GM23338 (cell line): ENCODE data around the gene AFF3. TPM values are rescaled to one million over a fixed set of nuclear protein-coding genes. Genes with fewer than 3 reads are reported as not detected.

Source experiments
- ATAC-seq: fragments of 200-7000 bp; cut with Tn5 transposase; 3 replicates; pipeline ENCODE4 v1.9.1; 2020
- DNase-seq: peaks from one replicate; pipeline ENCODE4 v3.0.0-alpha.2; 2015; ENCODE audit warnings: low spot score
- H2AFZ ChIP-seq: fragments of 200-600 bp; sonication (generic); 2 replicates; pipeline ENCODE4 v1.8.0; 2016; ENCODE audit warnings: antibody characterized with exemption, mild to moderate bottlenecking, moderate library complexity
- H3F3A ChIP-seq: fragments of 200-600 bp; sonication (generic); replicated peaks from 2 replicates; pipeline ENCODE4 v1.8.0; 2017; ENCODE audit warnings: antibody characterized with exemption, mixed run types, low read depth
- H3K27ac ChIP-seq: fragments of 200-600 bp; sonication (generic); 2 replicates; pipeline ENCODE4 v1.6.1; 2016; ENCODE audit warnings: low read depth
- H3K27me3 ChIP-seq: fragments of 200-600 bp; sonication (generic); 2 replicates; pipeline ENCODE4 v1.8.0; 2016; ENCODE audit warnings: mild to moderate bottlenecking, mixed run types, moderate library complexity; ENCODE audit not compliant: insufficient read depth
- H3K36me3 ChIP-seq: fragments of 200-600 bp; sonication (generic); 2 replicates; pipeline ENCODE4 v1.8.0; 2016; ENCODE audit warnings: mild to moderate bottlenecking; ENCODE audit not compliant: insufficient read depth
- H3K4me1 ChIP-seq: fragments of 200-600 bp; sonication (generic); 2 replicates; pipeline ENCODE4 v1.8.0; 2016; ENCODE audit warnings: mild to moderate bottlenecking, moderate library complexity; ENCODE audit not compliant: insufficient read depth
- H3K4me2 ChIP-seq: fragments of 200-600 bp; sonication (generic); 2 replicates; pipeline ENCODE4 v1.7.1; 2017; ENCODE audit warnings: mixed run types
- H3K4me3 ChIP-seq: fragments of 200-600 bp; sonication (generic); 2 replicates; pipeline ENCODE4 v1.6.1; 2016; ENCODE audit warnings: mixed run types
- H3K79me2 ChIP-seq: fragments of 200-600 bp; sonication (generic); replicated peaks from 2 replicates; pipeline ENCODE4 v1.8.0; 2017; ENCODE audit warnings: mild to moderate bottlenecking; ENCODE audit not compliant: insufficient read depth
- H3K9me2 ChIP-seq: fragments of 200-600 bp; sonication (generic); 2 replicates; pipeline ENCODE4 v1.8.0; 2017; ENCODE audit not compliant: insufficient read depth
- H4K20me1 ChIP-seq: fragments of 200-600 bp; sonication (generic); replicated peaks from 2 replicates; pipeline ENCODE4 v1.8.0; 2017; ENCODE audit warnings: mild to moderate bottlenecking; ENCODE audit not compliant: insufficient read depth
- H3K27ac Mint-ChIP-seq: 2 replicates; pipeline ENCODE4 v1.8.0; 2020; ENCODE audit warnings: inconsistent platforms, mild to moderate bottlenecking, moderate library complexity, mixed read lengths
- H3K27me3 Mint-ChIP-seq: 3 replicates; pipeline ENCODE4 v1.8.0; 2022; ENCODE audit warnings: low read depth, mild to moderate bottlenecking, moderate library complexity, mixed read lengths, inconsistent platforms; ENCODE audit not compliant: insufficient read depth, poor library complexity
- H3K36me3 Mint-ChIP-seq: 3 replicates; pipeline ENCODE4 v1.8.0; 2021; ENCODE audit warnings: low read depth, mild to moderate bottlenecking, inconsistent platforms, moderate library complexity, mixed read lengths
- H3K4me1 Mint-ChIP-seq: 3 replicates; pipeline ENCODE4 v1.8.0; 2020; ENCODE audit warnings: mild to moderate bottlenecking, inconsistent platforms, mixed read lengths
- H3K4me3 Mint-ChIP-seq: 3 replicates; pipeline ENCODE4 v1.8.0; 2021; ENCODE audit warnings: moderate library complexity, mild to moderate bottlenecking, inconsistent platforms, mixed read lengths
- H3K9me3 Mint-ChIP-seq: 3 replicates; pipeline ENCODE4 v1.8.0; 2020; ENCODE audit warnings: moderate library complexity, mild to moderate bottlenecking, inconsistent platforms, mixed read lengths
- CREB1 ChIP-seq: fragments of 250-450 bp; sonication (Bioruptor Pico); IDR thresholded peaks from 2 replicates; pipeline ENCODE4 v1.5.0; 2020; ENCODE audit warnings: low read depth, mild to moderate bottlenecking, moderate library complexity
- CTCF ChIP-seq, 2 experiments: fragments of 200-600 bp in 1 of 2; sonication (generic) in 1 of 2; conservative IDR thresholded peaks; 2 replicates each; pipeline versions ENCODE4 v1.5.1 to v1.6.1; 2016 to 2017; ENCODE audit warnings: antibody characterized with exemption in 2 of 2, low read depth in 2 of 2, mild to moderate bottlenecking in 2 of 2, moderate library complexity in 1 of 2
- ETS1 ChIP-seq: IDR thresholded peaks from 2 replicates; pipeline ENCODE4 v1.6.1; 2016; ENCODE audit warnings: antibody characterized with exemption
- EZH2 ChIP-seq: fragments of 200-600 bp; sonication (generic); IDR thresholded peaks from one replicate; pipeline ENCODE4 v1.8.0; 2017; ENCODE audit warnings: antibody characterized with exemption, mild to moderate bottlenecking, low read depth; ENCODE audit not compliant: unreplicated experiment
- EZH2phosphoT487 ChIP-seq: fragments of 200-600 bp; sonication (generic); IDR thresholded peaks from one replicate; pipeline ENCODE4 v1.8.1; 2018; ENCODE audit warnings: antibody characterized with exemption; ENCODE audit not compliant: unreplicated experiment
- JUNB ChIP-seq: IDR thresholded peaks from one replicate; pipeline ENCODE4 v1.6.1; 2016; ENCODE audit warnings: antibody characterized with exemption; ENCODE audit not compliant: unreplicated experiment
- NANOG ChIP-seq: IDR thresholded peaks from 2 replicates; pipeline ENCODE4 v1.6.1; 2016; ENCODE audit warnings: antibody characterized with exemption, borderline replicate concordance
- STAT1 ChIP-seq: IDR thresholded peaks from one replicate; pipeline ENCODE4 v1.6.1; 2016; ENCODE audit warnings: antibody characterized with exemption; ENCODE audit not compliant: unreplicated experiment
- ZNF114 ChIP-seq: fragments of 250-450 bp; sonication (Bioruptor Pico); IDR thresholded peaks from 2 replicates; pipeline ENCODE4 v1.5.0; 2020; ENCODE audit warnings: mild to moderate bottlenecking, moderate library complexity
- ZNF331 ChIP-seq: fragments of 250-450 bp; sonication (Bioruptor Pico); IDR thresholded peaks from 2 replicates; pipeline ENCODE4 v1.5.0; 2020; ENCODE audit warnings: low read depth, mild to moderate bottlenecking, moderate library complexity
- polyA plus RNA-seq: library from polyadenylated mRNA; unstranded; fragments of >200 nt; fragmentation: Nextera tagmentation; extraction: Ambion mirVana; gene quantifications from 2 replicates; pipeline ENCODE4 v1.2.1, GENCODE V29; 2016
- total RNA-seq: library from RNA; depleted of rRNA; stranded (reverse); fragments of >200 nt; shearing (Covaris generic); gene quantifications from 2 replicates; pipeline ENCODE4 v1.2.3, GENCODE V29; 2014
- TF ChIP-seq, protein P1 (sequence below): fragments of 250-450 bp; sonication (Bioruptor Pico); IDR thresholded peaks from 2 replicates; pipeline ENCODE4 v1.5.0; 2020; ENCODE audit warnings: mild to moderate bottlenecking, moderate library complexity

Gene AFF3
- total and polyA plus RNA-seq, 2 experiments from 2014 or later = 0.73 to 1.4 TPM

GRCh38 chr2:99753505-99753904 lies 388.9 kb downstream of the AFF3 start:
- Histone ChIP-seq H3K4me3 (no peak overlapping the region), H3F3A (no peaks in the 10 kb centered on the region), H4K20me1 (no peaks in the 10 kb centered on the region), H3K4me2 (no peak overlapping the region), H3K36me3 (no peaks in the 10 kb centered on the region), H2AFZ (no peak overlapping the region), H3K9me2 (peaks cover 9% of the 10 kb centered on the region; the same call in 1 of the 2 replicates), H3K4me1 (peaks cover 6% of the 10 kb centered on the region), H3K27me3 (no peaks in the 10 kb centered on the region), H3K27ac (no peak overlapping the region), H3K79me2 (no peaks in the 10 kb centered on the region)
- H3K9me3 Mint-ChIP-seq = no peaks in the 10 kb centered on the region
- H3K4me1 Mint-ChIP-seq = peaks cover 5% of the 10 kb centered on the region
- H3K4me3 Mint-ChIP-seq = no peak overlapping the region
- H3K27ac Mint-ChIP-seq = no peak overlapping the region
- DNase-seq (no peak), ATAC-seq (no peak)
- H3K36me3 Mint-ChIP-seq = no peaks in the 10 kb centered on the region
- no peaks in the 10 kb centered on the region for H3K27me3 Mint-ChIP-seq
- TF ChIP-seq ETS1 (no peak), JUNB (no peak), ZNF114 (CRISPR knock-in tag) (no peak), CREB1 (CRISPR knock-in tag) (no peak), STAT1 (no peak), CTCF (conservative IDR thresholded peaks at IDR 0.05; ENCODE audit: low read depth in 2 of 2) (no peak), EZH2phosphoT487 (no peak), NANOG (no peak), EZH2 (no peak), ZNF331 (CRISPR knock-in tag) (no peak)
- TF ChIP-seq, protein P1, sequence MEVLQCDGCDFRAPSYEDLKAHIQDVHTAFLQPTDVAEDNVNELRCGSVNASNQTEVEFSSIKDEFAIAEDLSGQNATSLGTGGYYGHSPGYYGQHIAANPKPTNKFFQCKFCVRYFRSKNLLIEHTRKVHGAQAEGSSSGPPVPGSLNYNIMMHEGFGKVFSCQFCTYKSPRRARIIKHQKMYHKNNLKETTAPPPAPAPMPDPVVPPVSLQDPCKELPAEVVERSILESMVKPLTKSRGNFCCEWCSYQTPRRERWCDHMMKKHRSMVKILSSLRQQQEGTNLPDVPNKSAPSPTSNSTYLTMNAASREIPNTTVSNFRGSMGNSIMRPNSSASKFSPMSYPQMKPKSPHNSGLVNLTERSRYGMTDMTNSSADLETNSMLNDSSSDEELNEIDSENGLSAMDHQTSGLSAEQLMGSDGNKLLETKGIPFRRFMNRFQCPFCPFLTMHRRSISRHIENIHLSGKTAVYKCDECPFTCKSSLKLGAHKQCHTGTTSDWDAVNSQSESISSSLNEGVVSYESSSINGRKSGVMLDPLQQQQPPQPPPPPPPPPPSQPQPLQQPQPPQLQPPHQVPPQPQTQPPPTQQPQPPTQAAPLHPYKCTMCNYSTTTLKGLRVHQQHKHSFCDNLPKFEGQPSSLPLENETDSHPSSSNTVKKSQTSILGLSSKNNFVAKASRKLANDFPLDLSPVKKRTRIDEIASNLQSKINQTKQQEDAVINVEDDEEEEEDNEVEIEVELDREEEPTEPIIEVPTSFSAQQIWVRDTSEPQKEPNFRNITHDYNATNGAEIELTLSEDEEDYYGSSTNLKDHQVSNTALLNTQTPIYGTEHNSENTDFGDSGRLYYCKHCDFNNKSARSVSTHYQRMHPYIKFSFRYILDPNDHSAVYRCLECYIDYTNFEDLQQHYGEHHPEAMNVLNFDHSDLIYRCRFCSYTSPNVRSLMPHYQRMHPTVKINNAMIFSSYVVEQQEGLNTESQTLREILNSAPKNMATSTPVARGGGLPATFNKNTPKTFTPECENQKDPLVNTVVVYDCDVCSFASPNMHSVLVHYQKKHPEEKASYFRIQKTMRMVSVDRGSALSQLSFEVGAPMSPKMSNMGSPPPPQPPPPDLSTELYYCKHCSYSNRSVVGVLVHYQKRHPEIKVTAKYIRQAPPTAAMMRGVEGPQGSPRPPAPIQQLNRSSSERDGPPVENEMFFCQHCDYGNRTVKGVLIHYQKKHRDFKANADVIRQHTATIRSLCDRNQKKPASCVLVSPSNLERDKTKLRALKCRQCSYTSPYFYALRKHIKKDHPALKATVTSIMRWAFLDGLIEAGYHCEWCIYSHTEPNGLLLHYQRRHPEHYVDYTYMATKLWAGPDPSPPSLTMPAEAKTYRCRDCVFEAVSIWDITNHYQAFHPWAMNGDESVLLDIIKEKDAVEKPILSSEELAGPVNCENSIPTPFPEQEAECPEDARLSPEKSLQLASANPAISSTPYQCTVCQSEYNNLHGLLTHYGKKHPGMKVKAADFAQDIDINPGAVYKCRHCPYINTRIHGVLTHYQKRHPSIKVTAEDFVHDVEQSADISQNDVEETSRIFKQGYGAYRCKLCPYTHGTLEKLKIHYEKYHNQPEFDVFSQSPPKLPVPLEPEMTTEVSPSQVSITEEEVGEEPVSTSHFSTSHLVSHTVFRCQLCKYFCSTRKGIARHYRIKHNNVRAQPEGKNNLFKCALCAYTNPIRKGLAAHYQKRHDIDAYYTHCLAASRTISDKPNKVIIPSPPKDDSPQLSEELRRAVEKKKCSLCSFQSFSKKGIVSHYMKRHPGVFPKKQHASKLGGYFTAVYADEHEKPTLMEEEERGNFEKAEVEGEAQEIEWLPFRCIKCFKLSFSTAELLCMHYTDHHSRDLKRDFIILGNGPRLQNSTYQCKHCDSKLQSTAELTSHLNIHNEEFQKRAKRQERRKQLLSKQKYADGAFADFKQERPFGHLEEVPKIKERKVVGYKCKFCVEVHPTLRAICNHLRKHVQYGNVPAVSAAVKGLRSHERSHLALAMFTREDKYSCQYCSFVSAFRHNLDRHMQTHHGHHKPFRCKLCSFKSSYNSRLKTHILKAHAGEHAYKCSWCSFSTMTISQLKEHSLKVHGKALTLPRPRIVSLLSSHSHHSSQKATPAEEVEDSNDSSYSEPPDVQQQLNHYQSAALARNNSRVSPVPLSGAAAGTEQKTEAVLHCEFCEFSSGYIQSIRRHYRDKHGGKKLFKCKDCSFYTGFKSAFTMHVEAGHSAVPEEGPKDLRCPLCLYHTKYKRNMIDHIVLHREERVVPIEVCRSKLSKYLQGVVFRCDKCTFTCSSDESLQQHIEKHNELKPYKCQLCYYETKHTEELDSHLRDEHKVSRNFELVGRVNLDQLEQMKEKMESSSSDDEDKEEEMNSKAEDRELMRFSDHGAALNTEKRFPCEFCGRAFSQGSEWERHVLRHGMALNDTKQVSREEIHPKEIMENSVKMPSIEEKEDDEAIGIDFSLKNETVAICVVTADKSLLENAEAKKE (CRISPR knock-in tag) = no peak
